HG03442 (cell line): ENCODE measurements around the gene PKN2.
"Not testable (repeated sequence)": the region's sequence is repeated elsewhere in the genome, so short reads cannot be mapped to it uniquely, and the experiment has no call there.

ENCODE experiments used
- ATAC-seq: cut with Tn5 transposase; IDR thresholded peaks from one replicate; pipeline ENCODE4 v1.9.1; 2021; ENCODE audit warnings: mild to moderate bottlenecking, moderate library complexity; ENCODE audit not compliant: unreplicated experiment

Gene PKN2

DNA sequence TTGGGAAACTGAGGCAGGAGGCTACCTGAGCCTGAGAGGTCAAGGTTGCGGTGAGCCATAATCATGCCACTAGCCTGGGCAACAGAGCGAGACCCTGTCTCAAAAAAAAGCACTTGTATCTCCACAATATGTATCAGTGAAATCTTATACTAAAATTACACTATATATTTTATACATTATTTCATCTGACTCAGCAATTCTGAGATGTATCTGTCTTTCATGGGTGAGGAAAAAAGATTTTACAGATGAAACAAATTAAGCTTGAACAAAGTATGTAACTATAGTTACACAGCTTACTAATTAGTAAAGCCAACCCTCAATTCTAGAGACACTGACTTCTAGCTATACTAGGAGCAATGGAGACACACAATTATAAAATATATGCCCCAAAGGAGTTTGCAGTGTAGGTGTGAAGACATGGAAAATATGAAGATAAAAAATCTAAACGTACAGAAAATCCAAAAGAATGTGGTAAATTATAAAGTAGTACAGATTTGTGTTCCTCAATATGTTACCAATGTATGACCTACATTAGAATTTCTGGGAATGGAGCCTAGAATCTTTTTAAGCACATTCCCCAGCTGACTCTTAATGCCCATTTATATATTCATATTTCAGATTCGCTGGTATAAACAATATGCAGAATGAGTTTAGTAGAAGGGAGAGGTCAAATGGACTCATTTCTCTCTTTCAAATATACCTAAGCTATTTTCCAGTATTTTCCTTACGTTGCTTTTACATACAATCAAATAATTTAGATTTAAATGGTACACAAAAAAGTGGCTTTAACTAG lies 192.7 kb downstream of the PKN2 start:
- ATAC-seq: no peak

DNA sequence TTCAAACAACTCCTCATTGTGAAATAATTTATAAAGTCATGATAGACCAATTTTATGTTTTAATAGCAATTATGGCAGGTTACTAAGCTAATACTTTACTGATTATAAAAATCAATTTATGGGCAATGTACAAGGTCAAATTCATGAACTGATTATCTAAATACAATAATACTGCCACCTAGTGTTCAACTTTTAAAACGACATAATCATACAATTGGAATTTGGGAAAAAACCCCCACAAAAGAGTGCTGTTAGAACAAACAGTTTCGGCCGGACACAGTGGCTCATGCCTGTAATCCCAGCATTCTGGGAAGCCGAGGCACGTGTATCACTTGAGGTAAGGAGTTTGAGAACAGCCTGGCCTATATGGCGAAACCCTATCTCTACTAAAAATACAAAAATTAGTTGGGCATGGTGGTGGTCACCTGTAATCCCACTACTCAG lies 193.3 kb downstream of the PKN2 start:
- ATAC-seq: no peak

DNA sequence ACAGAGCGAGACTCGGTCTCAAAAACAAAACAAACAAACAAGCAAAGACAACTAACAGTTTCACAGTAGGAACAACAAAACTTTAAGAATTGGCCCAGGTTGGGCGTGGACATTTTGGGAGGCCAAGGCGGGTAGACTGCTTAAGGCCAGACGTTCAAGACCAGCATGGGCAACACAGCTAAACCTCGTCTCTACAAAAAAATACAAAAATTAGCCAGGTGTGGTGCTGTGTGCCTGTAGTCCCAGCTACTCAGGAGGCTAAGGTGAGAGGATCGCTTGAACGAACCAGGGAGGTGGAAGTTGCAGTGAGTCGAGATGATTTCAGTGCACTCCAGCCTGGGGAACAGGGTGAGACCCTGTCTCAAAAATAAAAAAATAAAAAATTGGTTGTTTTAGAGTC lies 193.8 kb downstream of the PKN2 start:
- no peak for ATAC-seq

DNA sequence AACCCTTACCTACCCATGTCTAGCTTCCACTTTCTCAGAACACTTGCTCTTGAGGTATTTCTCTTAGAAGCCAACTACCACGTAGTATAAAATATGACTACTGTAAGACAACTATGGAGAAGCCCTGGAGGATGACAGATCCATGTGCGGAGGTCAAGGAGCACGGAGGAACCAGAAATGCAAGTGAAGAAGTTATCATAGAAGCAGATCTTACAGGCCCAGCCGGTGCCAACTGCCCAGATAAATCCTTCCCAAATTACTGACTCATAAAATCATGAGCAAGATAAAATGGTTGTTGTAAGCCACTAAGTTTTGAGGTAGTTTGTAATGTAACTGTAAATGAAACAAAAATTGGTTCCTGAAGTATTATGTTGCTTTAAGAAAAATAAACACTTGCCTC lies 194.7 kb downstream of the PKN2 start:
- ATAC-seq: no peak

DNA sequence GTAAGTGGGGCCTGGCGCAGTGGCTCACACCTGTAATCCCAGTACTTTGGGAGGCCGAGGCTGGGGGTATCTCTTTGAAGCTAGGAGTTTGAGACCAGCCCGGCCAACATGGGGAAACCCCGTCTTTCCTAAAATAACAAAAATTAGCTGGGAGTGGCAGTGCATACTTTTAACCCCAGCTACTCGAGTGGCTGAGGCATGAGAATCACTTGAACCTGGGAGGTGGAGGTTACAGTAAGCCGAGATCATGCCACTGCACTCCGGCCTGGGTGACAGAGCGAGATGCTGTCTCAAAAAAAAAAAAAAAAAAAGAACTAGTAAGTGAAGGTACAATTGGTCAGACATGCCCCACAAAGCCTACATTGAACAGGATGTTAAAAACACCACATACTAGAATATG lies 196.6 kb downstream of the PKN2 start:
- not testable (repeated sequence) for ATAC-seq

DNA sequence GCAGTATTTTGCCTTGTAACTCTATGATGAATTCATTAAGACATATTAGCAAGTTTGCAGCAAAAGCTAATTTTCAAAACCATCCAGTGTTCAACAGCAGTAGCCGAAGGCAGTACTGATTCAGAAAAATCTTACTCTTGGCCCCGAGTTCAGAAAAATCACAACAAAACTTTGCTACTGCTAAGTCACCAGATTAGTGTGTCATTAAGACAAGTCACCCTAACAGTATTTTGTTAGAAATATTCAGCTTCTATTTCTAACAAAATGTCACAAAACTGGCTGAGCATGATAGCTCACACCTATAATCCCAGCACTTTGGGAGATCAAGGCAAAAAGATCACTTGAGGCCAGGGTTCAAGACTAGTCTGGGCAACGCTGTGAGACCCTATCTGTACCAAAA lies 199.1 kb downstream of the PKN2 start:
- ATAC-seq: no peak
